ENCODE data around the gene GSS.

DNA sequence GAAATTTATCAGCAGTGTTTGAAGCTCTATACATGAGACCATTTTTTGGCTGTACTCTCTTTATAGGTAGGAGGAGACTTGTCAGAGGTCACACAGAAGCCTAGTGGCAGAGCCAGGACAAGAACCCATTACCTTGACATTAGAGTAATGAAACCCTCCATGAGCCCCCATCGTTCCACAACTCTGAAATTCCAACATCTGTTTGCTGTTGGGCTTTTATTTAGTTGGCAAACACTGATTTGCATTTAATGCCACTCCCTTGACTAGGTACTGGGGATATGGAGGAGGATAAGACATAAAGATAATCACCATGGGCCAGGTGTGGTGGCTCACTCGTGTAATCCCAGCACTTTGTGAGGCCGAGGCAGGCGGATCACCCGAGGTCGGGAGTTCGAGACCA is 1.6 kb downstream of the GSS start:
- TF ChIP-seq, protein P1, sequence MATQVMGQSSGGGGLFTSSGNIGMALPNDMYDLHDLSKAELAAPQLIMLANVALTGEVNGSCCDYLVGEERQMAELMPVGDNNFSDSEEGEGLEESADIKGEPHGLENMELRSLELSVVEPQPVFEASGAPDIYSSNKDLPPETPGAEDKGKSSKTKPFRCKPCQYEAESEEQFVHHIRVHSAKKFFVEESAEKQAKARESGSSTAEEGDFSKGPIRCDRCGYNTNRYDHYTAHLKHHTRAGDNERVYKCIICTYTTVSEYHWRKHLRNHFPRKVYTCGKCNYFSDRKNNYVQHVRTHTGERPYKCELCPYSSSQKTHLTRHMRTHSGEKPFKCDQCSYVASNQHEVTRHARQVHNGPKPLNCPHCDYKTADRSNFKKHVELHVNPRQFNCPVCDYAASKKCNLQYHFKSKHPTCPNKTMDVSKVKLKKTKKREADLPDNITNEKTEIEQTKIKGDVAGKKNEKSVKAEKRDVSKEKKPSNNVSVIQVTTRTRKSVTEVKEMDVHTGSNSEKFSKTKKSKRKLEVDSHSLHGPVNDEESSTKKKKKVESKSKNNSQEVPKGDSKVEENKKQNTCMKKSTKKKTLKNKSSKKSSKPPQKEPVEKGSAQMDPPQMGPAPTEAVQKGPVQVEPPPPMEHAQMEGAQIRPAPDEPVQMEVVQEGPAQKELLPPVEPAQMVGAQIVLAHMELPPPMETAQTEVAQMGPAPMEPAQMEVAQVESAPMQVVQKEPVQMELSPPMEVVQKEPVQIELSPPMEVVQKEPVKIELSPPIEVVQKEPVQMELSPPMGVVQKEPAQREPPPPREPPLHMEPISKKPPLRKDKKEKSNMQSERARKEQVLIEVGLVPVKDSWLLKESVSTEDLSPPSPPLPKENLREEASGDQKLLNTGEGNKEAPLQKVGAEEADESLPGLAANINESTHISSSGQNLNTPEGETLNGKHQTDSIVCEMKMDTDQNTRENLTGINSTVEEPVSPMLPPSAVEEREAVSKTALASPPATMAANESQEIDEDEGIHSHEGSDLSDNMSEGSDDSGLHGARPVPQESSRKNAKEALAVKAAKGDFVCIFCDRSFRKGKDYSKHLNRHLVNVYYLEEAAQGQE (IDR thresholded peaks at IDR 0.05; ENCODE audit: insufficient replicate concordance, low read depth), result no peak
- TF ChIP-seq, protein P2, sequence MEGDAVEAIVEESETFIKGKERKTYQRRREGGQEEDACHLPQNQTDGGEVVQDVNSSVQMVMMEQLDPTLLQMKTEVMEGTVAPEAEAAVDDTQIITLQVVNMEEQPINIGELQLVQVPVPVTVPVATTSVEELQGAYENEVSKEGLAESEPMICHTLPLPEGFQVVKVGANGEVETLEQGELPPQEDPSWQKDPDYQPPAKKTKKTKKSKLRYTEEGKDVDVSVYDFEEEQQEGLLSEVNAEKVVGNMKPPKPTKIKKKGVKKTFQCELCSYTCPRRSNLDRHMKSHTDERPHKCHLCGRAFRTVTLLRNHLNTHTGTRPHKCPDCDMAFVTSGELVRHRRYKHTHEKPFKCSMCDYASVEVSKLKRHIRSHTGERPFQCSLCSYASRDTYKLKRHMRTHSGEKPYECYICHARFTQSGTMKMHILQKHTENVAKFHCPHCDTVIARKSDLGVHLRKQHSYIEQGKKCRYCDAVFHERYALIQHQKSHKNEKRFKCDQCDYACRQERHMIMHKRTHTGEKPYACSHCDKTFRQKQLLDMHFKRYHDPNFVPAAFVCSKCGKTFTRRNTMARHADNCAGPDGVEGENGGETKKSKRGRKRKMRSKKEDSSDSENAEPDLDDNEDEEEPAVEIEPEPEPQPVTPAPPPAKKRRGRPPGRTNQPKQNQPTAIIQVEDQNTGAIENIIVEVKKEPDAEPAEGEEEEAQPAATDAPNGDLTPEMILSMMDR (IDR thresholded peaks at IDR 0.05; ENCODE audit: insufficient read depth, low read length), result no peak
- no peak for TF ChIP-seq POLR2AphosphoS5 (IDR thresholded peaks at IDR 0.05; ENCODE audit: low read depth)
- no peak for TF ChIP-seq GABPA (IDR thresholded peaks at IDR 0.05; ENCODE audit: low read depth)
- no peak for TF ChIP-seq SPI1 (IDR thresholded peaks at IDR 0.05; ENCODE audit: borderline replicate concordance, low read depth)
